ENCODE data around the gene OR4Q3. TPM values are rescaled to one million over a fixed set of nuclear protein-coding genes. Genes with fewer than 3 reads are reported as not detected.
"Not testable (repeated sequence)": the region's sequence is repeated elsewhere in the genome, so short reads cannot be mapped to it uniquely, and the experiment has no call there.

Gene OR4Q3
- total RNA-seq, 1 experiment from 2014 or later: not detected

GRCh38 chr14:19787318-19787717 is 43.9 kb downstream of the OR4Q3 start:
- no CpG with 5 or more reads among the region's 6 CpGs for WGBS (ENCODE audit: extremely low coverage, insufficient read length, low lambda C conversion rate)
- H3K18ac ChIP-seq (ENCODE audit: insufficient read length, low read depth, low read length); H3K56ac ChIP-seq (ENCODE audit: insufficient read length, low read depth, low read length); H3K23me2 ChIP-seq (ENCODE audit: insufficient read length, low read depth, low read length, poor library complexity, severe bottlenecking); H3K9ac ChIP-seq (ENCODE audit: extremely low read depth, insufficient read length, low read length); H3K27ac Mint-ChIP-seq; H3K14ac ChIP-seq (ENCODE audit: insufficient read depth, low read length); H3K4me1 Mint-ChIP-seq; H3K4ac ChIP-seq (ENCODE audit: low read depth, low read length); H3K79me1 ChIP-seq (ENCODE audit: insufficient read depth, low read depth, low read length, poor library complexity, severe bottlenecking); H2BK20ac ChIP-seq (ENCODE audit: low read depth, low read length, poor library complexity, severe bottlenecking); H3K27ac ChIP-seq (ENCODE audit: insufficient read length, low read depth, low read length); H2BK120ac ChIP-seq (ENCODE audit: low read depth, low read length, poor library complexity, severe bottlenecking); H3K27me3 ChIP-seq (ENCODE audit: insufficient read depth, low read length); H3K4me2 ChIP-seq (ENCODE audit: insufficient read depth, insufficient read length, low read length); H4K5ac ChIP-seq (ENCODE audit: insufficient read length, low read depth, low read length); H2BK5ac ChIP-seq (ENCODE audit: insufficient read length, low read length); H3K23ac ChIP-seq (ENCODE audit: insufficient read length, low read depth, low read length); H3T11ph ChIP-seq (ENCODE audit: low read length); H2AFZ ChIP-seq (ENCODE audit: low read length); H4K91ac ChIP-seq (ENCODE audit: insufficient read length, low read depth, low read length); H4K8ac ChIP-seq (replicated peaks; ENCODE audit: insufficient read length, low read depth, low read length); H4K20me1 ChIP-seq (ENCODE audit: control insufficient read depth, insufficient read depth, insufficient read length); H3K4me1 ChIP-seq (ENCODE audit: insufficient read depth, low read length); H2AK5ac ChIP-seq (ENCODE audit: insufficient read length, low read length); H2BK15ac ChIP-seq (ENCODE audit: low read depth, low read length); H3K4me3 Mint-ChIP-seq; H3K79me2 ChIP-seq (ENCODE audit: insufficient read depth, low read length); H2BK12ac ChIP-seq (ENCODE audit: insufficient read length, low read depth, low read length); DNase-seq; H3K27me3 Mint-ChIP-seq (ENCODE audit: low read depth): not testable (repeated sequence)
- peaks cover 4 to 20% (median 10%) of the 10 kb centered on the region in 3 experiments; a peak in 6 of 7 replicates for H3K36me3 Mint-ChIP-seq (ENCODE audit: insufficient read depth in 1 of 3, low read depth in 3 of 3)
- peaks cover 91% of the 10 kb centered on the region for H3K9me3 ChIP-seq (ENCODE audit: control insufficient read depth, low read depth, low read length)
- H3K9me3 Mint-ChIP-seq: peaks cover 14 to 21% of the 10 kb centered on the region in 2 experiments

- not testable (repeated sequence) for H4K5ac ChIP-seq (ENCODE audit: insufficient read length, low read depth, low read length); H2BK15ac ChIP-seq (ENCODE audit: low read depth, low read length); H4K91ac ChIP-seq (ENCODE audit: insufficient read length, low read depth, low read length); H3K9ac ChIP-seq (ENCODE audit: extremely low read depth, insufficient read length, low read length); H3K27ac ChIP-seq (ENCODE audit: insufficient read length, low read depth, low read length); H3K23me2 ChIP-seq (ENCODE audit: insufficient read length, low read depth, low read length, poor library complexity, severe bottlenecking); DNase-seq; H3K4me1 ChIP-seq (ENCODE audit: insufficient read depth, low read length); H3K14ac ChIP-seq (ENCODE audit: insufficient read depth, low read length); H3T11ph ChIP-seq (ENCODE audit: low read length); H2AFZ ChIP-seq (ENCODE audit: low read length); H2AK5ac ChIP-seq (ENCODE audit: insufficient read length, low read length); H3K27ac Mint-ChIP-seq; H3K79me1 ChIP-seq (ENCODE audit: insufficient read depth, low read depth, low read length, poor library complexity, severe bottlenecking); H2BK120ac ChIP-seq (ENCODE audit: low read depth, low read length, poor library complexity, severe bottlenecking); H3K23ac ChIP-seq (ENCODE audit: insufficient read length, low read depth, low read length); H4K20me1 ChIP-seq (ENCODE audit: control insufficient read depth, insufficient read depth, insufficient read length); H3K4me3 Mint-ChIP-seq; H2BK5ac ChIP-seq (ENCODE audit: insufficient read length, low read length); H3K79me2 ChIP-seq (ENCODE audit: insufficient read depth, low read length); H2BK12ac ChIP-seq (ENCODE audit: insufficient read length, low read depth, low read length); H3K27me3 ChIP-seq (ENCODE audit: insufficient read depth, low read length); H3K56ac ChIP-seq (ENCODE audit: insufficient read length, low read depth, low read length); H3K4me2 ChIP-seq (ENCODE audit: insufficient read depth, insufficient read length, low read length); H3K4me1 Mint-ChIP-seq; H3K4ac ChIP-seq (ENCODE audit: low read depth, low read length); H2BK20ac ChIP-seq (ENCODE audit: low read depth, low read length, poor library complexity, severe bottlenecking); H3K27me3 Mint-ChIP-seq (ENCODE audit: low read depth); H3K18ac ChIP-seq (ENCODE audit: insufficient read length, low read depth, low read length); H4K8ac ChIP-seq (replicated peaks; ENCODE audit: insufficient read length, low read depth, low read length)
- H3K9me3 ChIP-seq (ENCODE audit: control insufficient read depth, low read depth, low read length): peaks cover 90% of the 10 kb centered on the region
- Mint-ChIP-seq H3K36me3 (ENCODE audit: insufficient read depth in 1 of 3, low read depth in 3 of 3) (peaks cover 4 to 16% (median 10%) of the 10 kb centered on the region in 3 experiments; a peak in 6 of 7 replicates), H3K9me3 (peaks cover 5 to 14% of the 10 kb centered on the region in 2 experiments)
- WGBS (ENCODE audit: extremely low coverage, insufficient read length, low lambda C conversion rate): no CpG with 5 or more reads among the region's 7 CpGs
Measured at GRCh38 chr14:19788150-19788549, 44.8 kb downstream of the OR4Q3 start.
